HG03039 (cell line): ENCODE data around the gene PCDH19.

Source experiments
- ATAC-seq: cut with Tn5 transposase; IDR thresholded peaks from one replicate; pipeline ENCODE4 v1.9.1; 2021; ENCODE audit warnings: mild to moderate bottlenecking, moderate library complexity; ENCODE audit not compliant: unreplicated experiment

Gene PCDH19

GRCh38 chrX:100315566-100315965 lies 94.5 kb downstream of the PCDH19 start:
- ATAC-seq = no peak

GRCh38 chrX:100299559-100299958 lies 110.5 kb downstream of the PCDH19 start:
- ATAC-seq = no peak

- no peak for ATAC-seq
These were observed 112.3 kb downstream of the PCDH19 start for GRCh38 chrX:100297728-100298127.

- no peak for ATAC-seq
These were observed 113.8 kb downstream of the PCDH19 start for GRCh38 chrX:100296183-100296753.

GRCh38 chrX:100294965-100295364 lies 115.1 kb downstream of the PCDH19 start:
- no peak for ATAC-seq

- no peak for ATAC-seq
These were observed 121.0 kb downstream of the PCDH19 start for GRCh38 chrX:100289066-100289558.

GRCh38 chrX:100277231-100277630 lies 132.8 kb downstream of the PCDH19 start:
- no peak for ATAC-seq

GRCh38 chrX:100274916-100275315 lies 135.2 kb downstream of the PCDH19 start:
- ATAC-seq = no peak

GRCh38 chrX:100265179-100265578 lies 144.9 kb downstream of the PCDH19 start:
- ATAC-seq = no peak

GRCh38 chrX:100264200-100264599 lies 145.9 kb downstream of the PCDH19 start:
- peak; percentile 93 for ATAC-seq

- no peak for ATAC-seq
These were observed 146.4 kb downstream of the PCDH19 start for GRCh38 chrX:100263650-100264049.

GRCh38 chrX:100248885-100249493 lies 161.1 kb downstream of the PCDH19 start:
- no peak for ATAC-seq

- no peak for ATAC-seq
These were observed 162.2 kb downstream of the PCDH19 start for GRCh38 chrX:100247826-100248225.

- ATAC-seq = no peak
These were observed 165.4 kb downstream of the PCDH19 start for GRCh38 chrX:100244681-100245080.
